ENCODE data around the gene TRMT13.

Gene TRMT13

GRCh38 chr1:100164702-100165101 lies 31.7 kb downstream of the TRMT13 start:
- Histone ChIP-seq H3K79me2 (ENCODE audit: insufficient read depth, low read length) (no peaks in the 10 kb centered on the region), H3K9me3 (ENCODE audit: low read length) (no peaks in the 10 kb centered on the region), H3K4me2 (ENCODE audit: low read length) (no peak overlapping the region), H3K27me3 (ENCODE audit: insufficient read depth, low read length) (no peaks in the 10 kb centered on the region), H3K36me3 (ENCODE audit: insufficient read depth, low read length) (no peaks in the 10 kb centered on the region), H3K9me2 (ENCODE audit: low read depth, low read length) (no peaks in the 10 kb centered on the region), H3K4me3 (ENCODE audit: low read depth, low read length, poor library complexity, severe bottlenecking) (no peak overlapping the region), H3K27ac (ENCODE audit: low read depth, low read length, poor library complexity, severe bottlenecking) (no peak overlapping the region), H2AFZ (ENCODE audit: low read length) (no peak overlapping the region), H4K20me1 (ENCODE audit: insufficient read depth, low read length) (no peaks in the 10 kb centered on the region), H3K9ac (ENCODE audit: low read length) (no peak overlapping the region), H3K4me1 (ENCODE audit: insufficient read depth, low read length, severe bottlenecking) (no peaks in the 10 kb centered on the region), H3F3A (ENCODE audit: insufficient read depth, low read length) (no peaks in the 10 kb centered on the region)
- TF ChIP-seq CTCF (IDR thresholded peaks at IDR 0.05; ENCODE audit: low read length) (no peak), EZH2 (IDR thresholded peaks at IDR 0.05; ENCODE audit: borderline replicate concordance, low read length) (no peak)

GRCh38 chr1:100168051-100168450 lies 35.1 kb downstream of the TRMT13 start:
- no peak overlapping the region for H3K9ac ChIP-seq (ENCODE audit: low read length)
- no peaks in the 10 kb centered on the region for H3K9me3 ChIP-seq (ENCODE audit: low read length)
- no peaks in the 10 kb centered on the region for H3K36me3 ChIP-seq (ENCODE audit: insufficient read depth, low read length)
- no peaks in the 10 kb centered on the region for H3K27me3 ChIP-seq (ENCODE audit: insufficient read depth, low read length)
- H3F3A ChIP-seq (ENCODE audit: insufficient read depth, low read length): no peaks in the 10 kb centered on the region
- H3K4me3 ChIP-seq (ENCODE audit: low read depth, low read length, poor library complexity, severe bottlenecking): no peak overlapping the region
- H3K79me2 ChIP-seq (ENCODE audit: insufficient read depth, low read length): no peaks in the 10 kb centered on the region
- H3K4me2 ChIP-seq (ENCODE audit: low read length): no peak overlapping the region
- no peaks in the 10 kb centered on the region for H3K9me2 ChIP-seq (ENCODE audit: low read depth, low read length)
- TF ChIP-seq EZH2 (IDR thresholded peaks at IDR 0.05; ENCODE audit: borderline replicate concordance, low read length) (no peak), CTCF (IDR thresholded peaks at IDR 0.05; ENCODE audit: low read length) (no peak)
- H3K27ac ChIP-seq (ENCODE audit: low read depth, low read length, poor library complexity, severe bottlenecking): no peak overlapping the region
- no peaks in the 10 kb centered on the region for H3K4me1 ChIP-seq (ENCODE audit: insufficient read depth, low read length, severe bottlenecking)
- no peak overlapping the region for H2AFZ ChIP-seq (ENCODE audit: low read length)
- no peaks in the 10 kb centered on the region for H4K20me1 ChIP-seq (ENCODE audit: insufficient read depth, low read length)

- H3K79me2 ChIP-seq (ENCODE audit: insufficient read depth, low read length): no peaks in the 10 kb centered on the region
- no peaks in the 10 kb centered on the region for H3K4me1 ChIP-seq (ENCODE audit: insufficient read depth, low read length, severe bottlenecking)
- no peak overlapping the region for H3K4me2 ChIP-seq (ENCODE audit: low read length)
- H3K27ac ChIP-seq (ENCODE audit: low read depth, low read length, poor library complexity, severe bottlenecking): no peak overlapping the region
- no peaks in the 10 kb centered on the region for H3K36me3 ChIP-seq (ENCODE audit: insufficient read depth, low read length)
- H4K20me1 ChIP-seq (ENCODE audit: insufficient read depth, low read length): no peaks in the 10 kb centered on the region
- no peaks in the 10 kb centered on the region for H3K9me3 ChIP-seq (ENCODE audit: low read length)
- no peaks in the 10 kb centered on the region for H3K27me3 ChIP-seq (ENCODE audit: insufficient read depth, low read length)
- no peak overlapping the region for H2AFZ ChIP-seq (ENCODE audit: low read length)
- no peak overlapping the region for H3K9ac ChIP-seq (ENCODE audit: low read length)
- H3F3A ChIP-seq (ENCODE audit: insufficient read depth, low read length): no peaks in the 10 kb centered on the region
- no peak overlapping the region for H3K4me3 ChIP-seq (ENCODE audit: low read depth, low read length, poor library complexity, severe bottlenecking)
- no peak for TF ChIP-seq EZH2 (IDR thresholded peaks at IDR 0.05; ENCODE audit: borderline replicate concordance, low read length)
- TF ChIP-seq CTCF (IDR thresholded peaks at IDR 0.05; ENCODE audit: low read length): no peak
- H3K9me2 ChIP-seq (ENCODE audit: low read depth, low read length): no peaks in the 10 kb centered on the region
Measured at GRCh38 chr1:100177295-100178041, 44.5 kb downstream of the TRMT13 start.

Data from OCI-LY1 (cell line).